ENCODE data around the gene KRTAP10-4.
"Not testable (repeated sequence)": the region's sequence is repeated elsewhere in the genome, so short reads cannot be mapped to it uniquely, and the experiment has no call there.

KRTAP10-4 gene

DNA sequence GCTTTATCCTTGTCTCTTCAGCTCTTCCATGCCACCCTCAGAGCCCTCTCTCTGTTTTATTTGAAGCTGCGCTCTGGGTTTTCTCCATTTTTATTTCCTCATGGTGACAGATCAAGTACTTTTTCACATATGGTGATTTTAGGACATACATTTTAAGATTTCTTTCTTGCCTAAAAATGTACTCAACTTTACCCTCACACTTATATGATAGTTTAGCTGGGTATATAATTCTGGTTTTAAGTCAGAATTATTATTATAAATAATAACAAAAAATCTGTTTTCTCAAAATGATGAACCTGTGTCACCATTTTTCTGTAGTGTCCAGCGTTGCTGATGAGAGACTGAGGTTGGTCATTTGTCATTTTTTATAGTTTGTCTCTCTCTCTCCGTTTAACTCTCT, 7.6 kb downstream of the KRTAP10-4 start:
- DNase-seq: no peak

DNA sequence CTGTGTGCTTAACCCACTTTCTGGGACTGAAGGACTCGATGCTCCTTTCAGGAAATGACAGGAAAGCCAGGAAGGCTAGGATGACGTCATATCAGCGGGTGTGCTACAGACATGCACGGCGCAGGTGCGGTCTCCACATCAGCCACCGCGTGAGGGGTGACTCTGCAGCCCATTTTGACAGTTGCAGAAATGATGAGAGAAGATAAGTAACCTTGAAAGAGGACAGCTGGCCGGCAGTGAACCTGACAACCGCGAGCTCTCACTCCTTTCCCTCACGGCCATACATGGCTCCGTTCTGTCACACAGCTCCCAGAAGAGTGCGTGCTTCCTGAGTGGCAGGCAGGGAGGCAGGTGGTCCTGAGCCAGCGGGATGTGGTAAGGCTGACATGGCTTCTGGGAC, 8.5 kb downstream of the KRTAP10-4 start:
- DNase-seq: no peak

DNA sequence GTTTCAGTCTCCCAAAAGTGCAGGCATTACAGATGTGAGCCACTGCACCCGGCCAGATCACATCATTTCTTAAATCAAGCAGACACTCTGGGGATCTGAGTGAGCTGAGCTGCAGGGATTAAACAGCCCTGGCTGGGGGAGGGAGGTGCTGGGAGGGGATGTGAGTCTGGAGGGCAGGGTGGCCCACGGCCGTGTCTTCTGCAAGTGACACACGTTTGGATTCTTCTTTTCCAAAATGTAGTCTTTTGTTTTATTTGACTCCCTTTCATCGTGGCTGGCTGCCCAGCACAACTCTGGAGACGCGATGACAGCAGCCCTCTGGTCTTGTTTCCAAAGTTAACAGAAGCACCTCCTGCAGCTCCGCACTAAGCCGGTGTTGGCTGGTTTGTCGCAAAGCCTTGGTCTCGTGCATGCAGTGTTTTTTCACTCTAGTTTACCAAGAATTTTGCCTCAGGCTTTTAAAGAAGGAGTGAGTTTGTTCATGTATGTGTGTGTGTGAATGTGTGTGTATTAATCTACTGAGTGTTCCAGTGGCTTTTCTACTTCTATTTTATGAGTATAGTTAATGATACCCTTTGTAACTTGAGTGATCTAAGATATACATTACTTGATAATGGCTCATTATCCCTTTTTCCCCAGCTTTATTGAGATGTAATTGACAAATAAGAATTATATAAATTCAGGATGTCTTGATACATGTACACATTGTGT, 9.7 kb downstream of the KRTAP10-4 start:
- no peak for DNase-seq

DNA sequence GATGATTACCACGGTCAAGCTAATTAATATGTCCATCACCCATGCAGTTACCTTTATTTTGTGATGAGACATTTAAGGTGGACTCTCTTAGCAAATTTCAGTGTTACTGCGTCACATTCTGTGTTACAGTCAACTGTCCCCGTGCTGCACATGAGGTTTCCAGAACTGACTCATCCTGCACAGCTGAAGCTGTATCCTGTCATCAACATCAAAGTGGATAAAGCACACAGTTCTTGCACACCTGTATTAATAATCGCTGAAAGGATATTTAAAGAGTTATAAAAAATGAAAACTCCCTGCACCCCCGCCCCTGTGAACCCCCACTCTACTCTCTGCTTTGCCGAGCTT, 10.2 kb downstream of the KRTAP10-4 start:
- no peak for DNase-seq

DNA sequence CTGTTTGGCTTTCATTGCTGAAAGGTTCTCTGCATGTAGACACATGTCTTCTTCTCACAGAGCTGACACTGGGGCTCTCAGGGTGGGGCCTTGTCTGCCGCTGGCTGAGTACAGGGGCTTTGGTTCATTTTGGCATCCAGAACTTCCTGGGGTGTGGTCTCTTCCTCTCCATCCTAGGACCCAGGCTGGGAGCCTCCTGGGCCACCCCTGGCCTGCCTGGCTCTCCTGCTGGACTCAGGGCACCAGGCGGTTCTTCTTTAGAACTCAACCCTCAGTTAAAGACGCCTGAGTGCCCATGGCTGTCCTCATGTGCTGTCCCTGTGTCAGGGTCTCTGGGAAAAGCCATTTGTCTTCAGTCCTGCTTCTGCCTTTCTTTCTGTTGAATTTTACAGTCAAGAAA, 12.4 kb downstream of the KRTAP10-4 start:
- DNase-seq: no peak

DNA sequence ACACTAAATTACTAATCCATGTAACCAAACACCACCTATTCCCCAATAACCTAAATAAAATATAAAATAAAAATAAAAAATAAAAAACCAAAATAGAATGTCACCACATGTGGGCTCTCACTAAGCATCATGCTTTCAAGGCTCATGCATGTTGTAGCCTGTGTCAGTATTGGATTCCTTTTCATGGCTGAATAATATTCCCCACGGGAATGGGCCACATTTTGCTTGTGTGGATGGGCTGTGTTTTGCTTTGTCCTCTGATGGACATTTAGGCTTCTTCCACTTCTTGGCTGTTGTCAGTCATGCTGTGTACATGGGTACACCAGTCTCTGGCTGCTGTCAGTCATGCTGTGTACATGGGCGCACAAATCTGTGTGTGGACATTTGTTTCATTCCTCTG, 15.6 kb downstream of the KRTAP10-4 start:
- DNase-seq: no peak

DNA sequence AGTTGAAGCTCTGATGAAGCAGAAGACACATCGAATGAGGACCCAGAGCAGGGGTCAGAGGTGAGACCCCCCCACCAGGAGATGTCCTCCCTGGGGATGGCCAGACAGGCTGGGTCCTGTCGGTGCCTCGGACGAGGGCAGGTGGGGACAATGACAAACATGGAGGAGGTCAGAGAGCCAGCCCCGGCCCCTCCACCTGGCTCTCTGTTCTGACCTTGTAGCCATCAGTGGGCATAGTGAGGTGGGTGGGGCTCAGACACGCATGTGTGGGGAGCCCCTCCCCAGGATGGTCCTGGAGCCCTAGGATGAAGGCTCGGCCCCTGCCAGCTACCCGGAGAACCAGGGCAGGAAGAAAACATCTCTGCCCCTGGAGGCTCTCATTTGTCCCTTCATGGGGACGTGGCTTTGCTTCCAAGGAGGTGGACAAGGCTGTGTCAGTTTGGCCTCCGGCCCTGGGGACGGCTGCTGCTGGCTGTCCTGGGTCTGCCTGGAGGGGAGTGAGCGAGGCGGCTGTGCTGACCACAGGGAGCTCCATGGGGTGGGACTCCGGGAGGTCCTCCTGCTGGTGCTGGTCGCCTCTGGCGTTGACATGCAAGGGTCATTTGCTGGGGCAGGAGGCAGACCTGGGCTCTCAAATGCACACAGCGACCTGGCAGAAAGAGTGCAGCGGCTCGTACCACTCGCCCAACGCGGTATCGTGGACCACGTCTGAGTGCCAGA, 16.2 kb downstream of the KRTAP10-4 start:
- no peak for DNase-seq

DNA sequence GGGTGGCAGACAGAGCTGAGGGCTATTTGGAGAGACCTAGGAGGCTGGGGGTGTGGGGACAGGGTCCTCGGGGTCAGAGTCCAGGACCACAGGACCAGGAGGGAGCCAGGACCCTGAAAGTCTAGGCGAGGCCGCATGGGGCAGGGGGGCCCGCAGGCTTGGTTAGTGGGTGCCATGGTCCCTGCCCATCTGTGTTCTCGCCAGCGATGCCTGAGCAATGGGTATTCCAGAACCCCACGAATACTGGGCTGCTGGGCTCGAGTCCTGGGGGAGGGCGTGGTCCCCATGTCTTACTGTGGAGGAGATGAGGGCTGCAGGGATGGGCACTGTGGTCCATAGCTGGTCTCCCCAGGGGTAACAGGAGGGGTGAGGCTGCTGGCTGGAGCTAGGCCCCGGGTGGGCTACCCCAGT, 16.8 kb downstream of the KRTAP10-4 start:
- no peak for DNase-seq

DNA sequence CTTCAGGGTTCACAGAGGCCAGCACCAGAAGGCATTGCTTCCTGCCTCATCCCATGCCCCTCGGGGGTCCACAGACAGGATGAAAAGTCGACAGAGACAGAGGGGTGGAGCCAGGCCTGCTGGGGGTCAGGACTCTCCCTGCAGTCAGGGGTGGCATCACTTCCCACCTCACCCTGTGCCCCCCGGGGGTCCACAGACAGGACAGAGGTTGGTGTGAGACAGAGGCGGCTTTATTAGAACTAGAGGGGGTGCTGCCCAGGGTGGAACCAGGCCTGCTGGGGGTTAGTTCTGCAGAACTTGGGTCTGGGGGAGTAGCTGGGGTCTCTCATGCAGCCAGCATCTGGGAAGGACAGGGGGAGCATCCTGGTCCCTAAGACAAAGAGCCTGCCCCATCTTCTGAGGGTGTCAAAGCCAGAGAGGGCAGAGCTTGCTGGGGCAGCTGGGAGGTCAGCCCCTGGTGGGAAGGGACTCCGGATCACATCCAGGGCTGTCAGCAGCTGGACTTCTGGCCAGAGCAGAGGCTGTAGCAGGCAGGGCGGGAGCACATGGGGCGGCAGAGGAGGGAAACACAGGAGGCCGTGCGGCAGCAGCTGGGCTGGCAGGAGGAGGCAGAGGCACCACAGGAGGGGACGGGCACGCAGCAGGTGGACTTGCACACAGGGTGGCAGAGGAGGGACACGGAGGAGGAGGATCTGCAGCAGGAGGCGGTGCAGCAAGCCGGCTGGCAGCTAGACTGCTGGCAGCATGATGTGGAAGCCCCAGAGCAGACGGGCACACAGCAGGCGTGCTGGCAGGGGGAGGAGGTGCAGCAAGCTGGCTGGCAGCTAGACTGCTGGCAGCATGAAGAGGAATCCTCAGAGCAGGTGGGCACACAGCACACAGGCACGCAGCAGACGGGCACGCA, 17.6 kb downstream of the KRTAP10-4 start:
- not testable (repeated sequence) for DNase-seq

DNA sequence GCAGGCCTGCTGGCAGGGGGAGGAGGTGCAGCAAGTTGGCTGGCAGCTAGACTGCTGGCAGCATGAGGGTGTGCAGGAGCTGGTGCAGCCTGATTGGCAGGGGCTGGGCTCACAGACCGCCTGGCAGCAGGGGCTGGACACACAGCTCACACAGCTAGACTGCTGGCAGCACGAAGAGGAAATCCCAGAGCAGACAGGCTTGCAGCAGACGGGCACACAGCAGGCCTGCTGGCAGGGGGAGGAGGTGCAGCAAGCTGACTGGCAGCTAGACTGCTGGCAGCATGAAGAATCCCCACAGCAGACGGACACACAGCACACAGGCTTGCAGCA, 18.2 kb downstream of the KRTAP10-4 start:
- DNase-seq: not testable (repeated sequence)

DNA sequence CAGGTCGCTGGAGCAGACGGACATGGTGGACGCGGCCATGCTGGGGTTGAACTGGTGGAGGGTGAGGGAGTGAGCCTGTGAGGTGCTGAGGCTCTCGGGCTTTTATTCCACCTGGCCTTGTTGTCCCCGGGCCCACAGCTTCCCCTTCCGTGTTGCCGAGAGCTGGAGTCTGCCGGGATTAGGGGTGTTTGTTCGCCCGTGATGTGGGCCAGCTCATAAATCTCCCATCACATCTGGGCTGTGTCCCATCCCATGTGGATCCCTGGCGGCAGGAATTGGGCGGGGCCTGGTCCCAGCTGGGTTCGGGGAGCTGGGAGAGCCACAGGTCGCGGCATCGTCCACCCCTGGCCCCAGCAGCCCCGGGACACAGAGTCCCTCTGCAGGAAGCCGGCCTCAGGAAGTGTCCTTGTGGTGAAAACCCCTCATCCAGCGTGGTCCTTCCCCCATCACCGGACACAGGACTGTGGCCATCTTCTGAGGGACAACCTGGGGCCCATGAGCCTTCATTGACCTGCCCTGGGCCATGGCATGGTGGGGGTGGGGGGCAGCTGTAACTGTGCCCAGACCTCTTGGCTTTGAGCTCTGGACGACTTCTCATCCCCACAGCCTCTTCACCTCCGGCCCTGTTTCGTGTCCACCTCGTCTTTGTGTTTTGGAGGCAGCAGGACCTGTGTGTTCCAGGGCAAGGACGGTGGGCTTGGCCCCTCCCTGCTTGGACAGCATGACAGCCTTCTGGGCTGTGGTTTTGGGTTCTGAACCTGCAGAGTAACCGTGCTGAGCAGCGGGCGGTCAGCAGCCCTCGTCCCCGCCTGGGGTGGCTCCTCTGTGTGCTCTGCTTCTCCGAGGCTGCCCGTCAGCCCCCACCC, 19.1 kb downstream of the KRTAP10-4 start, which contains the start of gene KRTAP10-6:
Gene KRTAP10-6, minus strand, starts transcription at position 60 of the 866 bp plus-strand sequence. Its CDS starts 21 bp downstream, at position 39.
- no peak for DNase-seq

DNA sequence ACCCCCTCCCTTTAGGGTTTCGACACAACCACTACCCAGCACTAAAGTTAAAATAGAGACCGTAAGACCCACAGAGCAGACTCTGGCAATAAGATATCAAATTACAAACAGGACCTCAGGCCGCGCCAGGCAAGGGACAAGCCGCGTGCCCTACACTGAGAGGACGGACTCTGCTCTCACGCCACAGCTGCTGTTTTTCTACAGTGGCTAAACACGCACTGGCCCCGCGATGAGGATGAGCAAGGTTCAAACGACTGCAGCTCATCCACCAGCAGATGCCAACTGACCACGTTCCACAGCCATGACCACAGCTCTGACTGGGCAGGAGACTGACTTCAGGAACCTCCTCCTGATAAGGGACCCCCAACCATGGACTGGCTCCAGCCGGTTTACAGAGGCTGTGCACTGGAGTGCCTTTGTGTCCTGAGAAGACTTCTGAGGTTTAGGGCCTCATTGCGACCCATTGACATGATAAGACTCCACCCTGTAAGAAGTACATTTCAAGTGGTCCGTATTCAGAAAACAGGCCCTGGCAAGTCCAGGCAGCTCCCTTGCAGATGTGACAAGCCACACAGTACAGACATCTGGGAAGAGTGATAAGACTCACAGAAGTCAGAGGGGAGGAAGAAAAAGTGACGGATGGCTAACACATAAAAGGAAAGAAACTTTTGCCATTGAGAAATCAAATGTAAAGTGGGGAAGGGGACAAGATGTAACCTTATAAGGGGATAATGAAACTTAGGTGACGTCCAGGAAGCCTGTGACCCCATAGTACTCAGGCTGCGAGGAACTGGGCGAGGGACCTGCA, 20.3 kb downstream of the KRTAP10-4 start:
- no peak for DNase-seq

DNA sequence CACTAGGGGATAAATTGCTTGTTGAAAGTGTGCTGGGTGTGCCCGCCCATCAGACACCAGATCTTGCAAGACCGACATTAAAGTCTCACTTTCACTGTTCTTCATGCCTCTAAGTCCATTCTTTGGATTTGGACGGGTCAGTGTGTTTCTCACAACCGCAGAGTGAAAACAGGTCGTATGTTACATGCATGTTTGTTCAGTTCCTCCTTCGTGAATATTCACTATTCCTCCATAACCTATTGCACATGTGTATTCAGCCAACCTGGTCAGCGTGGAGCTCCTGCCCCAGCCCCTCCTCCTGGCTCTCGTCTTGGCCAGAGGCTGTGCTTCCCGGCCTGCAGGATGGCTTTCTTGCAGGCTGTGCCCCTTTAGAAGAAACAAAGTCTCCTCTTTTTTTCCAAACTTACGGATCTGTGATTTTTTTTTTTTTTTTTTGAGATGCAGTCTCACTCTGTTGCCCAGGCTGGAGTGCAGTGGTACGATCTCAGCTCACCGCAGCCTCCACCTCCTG, 20.9 kb downstream of the KRTAP10-4 start:
- DNase-seq: no peak

DNA sequence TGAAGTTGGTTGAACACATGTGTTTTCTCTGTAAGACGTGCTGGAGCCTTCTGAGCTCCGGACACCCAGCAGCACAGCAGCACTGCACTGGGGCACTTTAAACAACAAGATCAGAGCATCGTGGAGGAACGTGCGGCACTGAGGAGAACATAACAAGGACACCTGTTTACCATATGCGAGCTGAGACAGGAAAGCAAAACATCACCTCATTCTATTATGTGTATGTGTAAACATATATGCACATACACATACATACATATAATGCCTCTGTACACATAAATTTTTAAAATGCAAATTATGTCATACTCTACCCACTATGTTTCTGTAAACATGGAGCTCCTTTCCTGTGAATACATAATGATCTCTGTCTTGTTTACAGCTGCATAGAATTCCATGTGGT, 22.0 kb downstream of the KRTAP10-4 start:
- no peak for DNase-seq

DNA sequence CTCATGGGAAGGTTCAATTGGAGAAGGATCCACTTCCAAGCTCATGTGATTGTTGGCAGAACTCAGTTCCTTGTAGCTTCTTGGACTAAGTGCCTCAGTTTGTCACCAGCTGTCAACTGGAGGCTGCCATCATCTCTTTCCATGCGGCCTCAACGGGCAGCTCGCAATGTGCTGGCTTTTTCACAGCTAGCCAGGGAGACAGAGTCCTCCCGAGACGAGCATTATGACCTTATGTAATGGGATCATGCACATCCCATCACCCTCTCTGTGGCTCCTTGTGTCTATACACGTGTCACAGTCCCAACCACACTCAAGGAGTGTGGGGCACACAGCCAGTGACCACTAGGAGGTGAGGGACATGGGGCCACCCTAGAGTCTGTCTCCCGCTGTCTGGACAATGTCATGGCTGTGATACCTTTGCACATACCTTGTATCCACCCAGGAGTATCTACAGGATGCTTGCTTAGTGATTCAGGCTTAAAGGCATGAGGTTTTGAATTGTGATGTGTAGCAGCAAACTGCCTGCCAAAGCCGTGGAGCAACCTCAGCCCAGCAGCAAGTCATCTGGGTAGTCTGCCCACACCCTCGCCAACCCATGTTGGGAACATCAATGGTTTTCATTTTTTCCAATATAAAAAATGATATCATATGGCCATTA, 22.7 kb downstream of the KRTAP10-4 start:
- no peak for DNase-seq

DNA sequence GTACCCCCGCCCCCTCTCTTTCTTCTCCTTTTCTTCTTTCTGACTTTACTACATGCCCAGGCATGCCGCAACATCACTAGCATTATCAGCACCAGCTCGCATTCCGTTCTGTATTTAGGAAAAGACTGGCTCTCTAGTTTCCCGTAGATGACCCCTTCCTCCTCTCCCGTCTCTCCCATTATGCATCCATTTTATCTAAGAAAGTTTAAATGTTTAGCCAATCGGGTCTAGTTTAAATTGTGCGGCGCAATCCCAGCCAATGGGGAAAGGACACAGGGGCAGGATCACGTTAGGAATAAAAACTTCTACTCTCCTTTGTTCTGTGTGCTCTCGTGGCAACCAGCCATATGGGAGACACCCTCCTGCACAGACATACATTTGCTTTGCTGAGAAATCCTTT, 24.5 kb downstream of the KRTAP10-4 start:
- DNase-seq: no peak

DNA sequence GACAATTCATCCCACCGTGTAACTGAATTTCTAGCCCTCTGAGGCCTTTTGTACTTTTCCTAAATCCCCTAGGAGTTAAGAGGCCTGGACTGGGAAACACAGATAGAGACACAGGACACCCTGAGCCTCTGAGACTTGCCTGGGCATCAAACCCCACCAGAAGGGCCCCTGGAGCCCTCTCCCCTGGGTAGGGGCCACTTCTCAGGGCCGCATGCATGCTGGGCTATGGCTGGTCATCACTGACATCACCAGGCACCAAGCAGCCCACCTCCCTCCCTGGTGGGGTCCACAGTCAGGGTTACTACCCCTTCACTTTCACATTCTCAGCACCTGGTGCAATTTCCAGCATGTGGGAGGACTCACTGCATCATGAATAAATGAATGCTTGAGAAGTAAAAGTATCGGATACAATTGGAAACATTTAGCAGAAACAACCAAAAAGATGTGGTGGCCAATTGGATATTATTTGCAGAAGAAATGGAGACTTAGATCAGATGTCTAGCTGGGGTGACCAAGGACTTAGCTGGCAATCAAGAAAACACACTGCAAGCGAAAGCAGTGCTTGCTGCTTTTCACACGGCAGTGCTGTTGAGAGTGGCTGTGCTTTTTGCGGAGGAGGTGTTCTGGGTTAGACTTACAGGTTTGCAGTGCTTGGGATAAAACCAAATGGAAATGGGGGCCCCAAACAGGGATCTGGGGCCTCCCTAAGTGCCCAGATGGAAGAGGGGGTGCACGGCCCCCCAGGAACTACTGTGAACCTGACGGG, 25.9 kb downstream of the KRTAP10-4 start:
- DNase-seq: no peak

DNA sequence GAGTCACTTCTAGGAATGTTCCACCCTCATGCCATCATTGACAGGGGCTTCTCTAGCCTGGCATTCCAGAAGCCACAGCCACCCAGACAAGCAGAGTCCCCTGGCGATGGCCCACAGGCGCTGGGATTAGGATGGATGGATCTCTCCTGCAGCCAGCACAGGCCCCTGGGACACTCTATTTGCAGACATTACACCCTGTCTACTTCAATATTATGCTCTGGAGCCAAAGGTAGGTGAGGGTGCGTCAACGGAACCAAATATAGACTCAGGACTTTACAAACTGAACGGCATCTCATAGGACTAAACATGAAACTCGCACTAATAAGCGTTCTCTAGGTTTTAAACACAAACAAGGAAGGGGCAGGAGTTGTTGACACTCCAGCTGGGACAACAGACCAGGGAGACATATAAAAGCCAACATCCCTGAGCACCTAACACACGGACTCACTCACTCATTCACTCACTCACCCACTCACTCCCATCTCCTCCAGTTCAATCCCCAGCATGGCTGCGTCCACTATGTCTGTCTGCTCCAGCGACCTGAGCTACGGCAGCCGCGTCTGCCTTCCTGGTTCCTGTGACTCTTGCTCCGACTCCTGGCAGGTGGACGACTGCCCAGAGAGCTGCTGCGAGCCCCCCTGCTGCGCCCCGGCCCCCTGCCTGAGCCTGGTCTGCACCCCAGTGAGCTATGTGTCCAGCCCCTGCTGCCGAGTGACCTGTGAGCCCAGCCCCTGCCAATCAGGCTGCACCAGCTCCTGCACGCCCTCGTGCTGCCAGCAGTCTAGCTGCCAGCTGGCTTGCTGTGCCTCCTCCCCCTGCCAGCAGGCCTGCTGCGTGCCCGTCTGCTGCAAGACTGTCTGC, 26.8 kb downstream of the KRTAP10-4 start, which contains the start of gene KRTAP10-7:
Gene KRTAP10-7, plus strand, starts transcription at position 480 of the 861 bp plus-strand sequence. Its CDS starts 25 bp downstream, at position 505.
- DNase-seq: not testable (repeated sequence)

DNA sequence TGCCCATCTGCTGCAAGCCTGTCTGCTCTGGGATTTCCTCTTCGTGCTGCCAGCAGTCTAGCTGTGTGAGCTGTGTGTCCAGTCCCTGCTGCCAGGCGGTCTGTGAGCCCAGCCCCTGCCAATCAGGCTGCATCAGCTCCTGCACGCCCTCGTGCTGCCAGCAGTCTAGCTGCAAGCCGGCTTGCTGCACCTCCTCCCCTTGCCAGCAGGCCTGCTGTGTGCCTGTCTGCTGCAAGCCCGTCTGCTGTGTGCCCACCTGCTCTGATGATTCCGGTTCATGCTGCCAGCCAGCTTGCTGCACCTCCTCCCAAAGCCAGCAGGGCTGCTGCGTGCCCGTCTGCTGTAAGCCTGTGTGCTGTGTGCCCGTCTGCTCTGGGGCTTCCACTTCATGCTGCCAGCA, 27.6 kb downstream of the KRTAP10-4 start:
- not testable (repeated sequence) for DNase-seq

All from SIG-M5 (cell line).